Loucy (cell line): ENCODE data around the gene ARHGEF12.

ENCODE experiments used
- H2AFZ ChIP-seq: fragments of 200-600 bp; sonication (generic); 2 replicates; pipeline ENCODE4 v1.6.0; 2016; ENCODE audit warnings: antibody characterized with exemption, mild to moderate bottlenecking, low read length, moderate library complexity
- H3F3A ChIP-seq: fragments of 200-600 bp; 2 replicates; pipeline ENCODE4 v1.6.0; 2016; ENCODE audit warnings: antibody characterized with exemption, low read depth, mild to moderate bottlenecking
- H3K27me3 ChIP-seq: fragments of 200-600 bp; sonication (generic); 2 replicates; pipeline ENCODE4 v1.6.1; 2014; ENCODE audit warnings: low read length, mild to moderate bottlenecking; ENCODE audit not compliant: insufficient read depth, poor library complexity, severe bottlenecking
- H3K36me3 ChIP-seq: fragments of 200-600 bp; sonication (generic); 2 replicates; pipeline ENCODE4 v1.6.1; 2016; ENCODE audit warnings: low read length; ENCODE audit not compliant: insufficient read depth
- H3K4me1 ChIP-seq: fragments of 200-600 bp; sonication (generic); 2 replicates; pipeline ENCODE4 v1.5.1; 2014; ENCODE audit warnings: low read length, mild to moderate bottlenecking; ENCODE audit not compliant: insufficient read depth, poor library complexity, severe bottlenecking
- H3K4me2 ChIP-seq: fragments of 200-600 bp; sonication (generic); 2 replicates; pipeline ENCODE4 v1.6.0; 2014; ENCODE audit warnings: antibody characterized with exemption, low read length, low read depth, mild to moderate bottlenecking; ENCODE audit not compliant: poor library complexity, severe bottlenecking
- H3K4me3 ChIP-seq: fragments of 200-600 bp; sonication (generic); 2 replicates; pipeline ENCODE4 v1.5.1; 2014; ENCODE audit warnings: low read length, mild to moderate bottlenecking, mixed read lengths; ENCODE audit not compliant: poor library complexity, severe bottlenecking
- H3K79me2 ChIP-seq: fragments of 200-600 bp; sonication (generic); 2 replicates; pipeline ENCODE4 v1.6.1; 2014; ENCODE audit warnings: low read length; ENCODE audit not compliant: insufficient read depth
- H3K9ac ChIP-seq: fragments of 200-600 bp; sonication (generic); 2 replicates; pipeline ENCODE4 v1.6.0; 2014; ENCODE audit warnings: mild to moderate bottlenecking, low read depth, low read length, moderate library complexity; ENCODE audit not compliant: poor library complexity, severe bottlenecking
- H3K9me2 ChIP-seq: fragments of 200-600 bp; sonication (generic); replicated peaks from 2 replicates; pipeline ENCODE4 v1.6.1; 2016; ENCODE audit warnings: low read depth, low read length, mixed read lengths
- H3K9me3 ChIP-seq: fragments of 200-600 bp; sonication (generic); 2 replicates; pipeline ENCODE4 v1.6.1; 2014; ENCODE audit warnings: mild to moderate bottlenecking, antibody characterized with exemption, low read length, low read depth; ENCODE audit not compliant: insufficient read depth
- H4K20me1 ChIP-seq: fragments of 200-600 bp; sonication (generic); 2 replicates; pipeline ENCODE4 v1.6.0; 2014; ENCODE audit warnings: antibody characterized with exemption, low read length, mild to moderate bottlenecking; ENCODE audit not compliant: insufficient read depth, poor library complexity, severe bottlenecking
- EZH2phosphoT487 ChIP-seq: fragments of 200-600 bp; IDR thresholded peaks from 2 replicates; pipeline ENCODE4 v1.6.1; 2018; ENCODE audit warnings: antibody characterized with exemption, mild to moderate bottlenecking, moderate library complexity, borderline replicate concordance
- TF ChIP-seq, protein P1 (sequence below): fragments of 200-600 bp; sonication (generic); conservative IDR thresholded peaks from 2 replicates; pipeline ENCODE4 v1.5.1; 2014; ENCODE audit warnings: mild to moderate bottlenecking, antibody characterized with exemption, low read length

The ARHGEF12 gene

DNA sequence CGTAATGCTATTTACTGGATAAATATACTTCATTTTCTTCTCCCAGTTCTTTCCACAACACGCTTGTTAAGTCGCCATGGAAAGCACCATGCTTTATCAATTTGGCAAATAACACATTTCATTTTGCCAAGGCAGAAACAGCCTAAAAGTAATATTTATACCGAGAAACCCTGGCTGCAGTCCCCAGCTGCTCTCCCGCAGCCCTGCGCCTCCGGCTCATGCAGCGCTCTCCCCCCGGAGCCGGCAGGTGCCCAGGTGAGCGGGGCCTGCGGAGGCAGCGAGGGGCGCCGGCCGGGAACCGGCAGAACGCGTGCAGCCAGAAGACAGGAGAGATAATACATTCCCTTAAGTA lies 681 bp upstream of the ARHGEF12 start:
- H3K9me2 ChIP-seq, result no peaks in the 10 kb centered on the region
- H3K4me1 ChIP-seq, result no peaks in the 10 kb centered on the region
- H3K4me2 ChIP-seq, result no peak overlapping the region
- H3F3A ChIP-seq, result no peaks in the 10 kb centered on the region
- no peaks in the 10 kb centered on the region for H4K20me1 ChIP-seq
- H3K27me3 ChIP-seq, result peaks cover 56% of the 10 kb centered on the region
- H3K79me2 ChIP-seq, result no peaks in the 10 kb centered on the region
- no peak overlapping the region for H3K4me3 ChIP-seq
- no peak overlapping the region for H2AFZ ChIP-seq
- no peaks in the 10 kb centered on the region for H3K9me3 ChIP-seq
- no peak for TF ChIP-seq EZH2phosphoT487
- TF ChIP-seq, protein P1, sequence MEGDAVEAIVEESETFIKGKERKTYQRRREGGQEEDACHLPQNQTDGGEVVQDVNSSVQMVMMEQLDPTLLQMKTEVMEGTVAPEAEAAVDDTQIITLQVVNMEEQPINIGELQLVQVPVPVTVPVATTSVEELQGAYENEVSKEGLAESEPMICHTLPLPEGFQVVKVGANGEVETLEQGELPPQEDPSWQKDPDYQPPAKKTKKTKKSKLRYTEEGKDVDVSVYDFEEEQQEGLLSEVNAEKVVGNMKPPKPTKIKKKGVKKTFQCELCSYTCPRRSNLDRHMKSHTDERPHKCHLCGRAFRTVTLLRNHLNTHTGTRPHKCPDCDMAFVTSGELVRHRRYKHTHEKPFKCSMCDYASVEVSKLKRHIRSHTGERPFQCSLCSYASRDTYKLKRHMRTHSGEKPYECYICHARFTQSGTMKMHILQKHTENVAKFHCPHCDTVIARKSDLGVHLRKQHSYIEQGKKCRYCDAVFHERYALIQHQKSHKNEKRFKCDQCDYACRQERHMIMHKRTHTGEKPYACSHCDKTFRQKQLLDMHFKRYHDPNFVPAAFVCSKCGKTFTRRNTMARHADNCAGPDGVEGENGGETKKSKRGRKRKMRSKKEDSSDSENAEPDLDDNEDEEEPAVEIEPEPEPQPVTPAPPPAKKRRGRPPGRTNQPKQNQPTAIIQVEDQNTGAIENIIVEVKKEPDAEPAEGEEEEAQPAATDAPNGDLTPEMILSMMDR, result no peak
- H3K9ac ChIP-seq, result no peak overlapping the region
- no peaks in the 10 kb centered on the region for H3K36me3 ChIP-seq

DNA sequence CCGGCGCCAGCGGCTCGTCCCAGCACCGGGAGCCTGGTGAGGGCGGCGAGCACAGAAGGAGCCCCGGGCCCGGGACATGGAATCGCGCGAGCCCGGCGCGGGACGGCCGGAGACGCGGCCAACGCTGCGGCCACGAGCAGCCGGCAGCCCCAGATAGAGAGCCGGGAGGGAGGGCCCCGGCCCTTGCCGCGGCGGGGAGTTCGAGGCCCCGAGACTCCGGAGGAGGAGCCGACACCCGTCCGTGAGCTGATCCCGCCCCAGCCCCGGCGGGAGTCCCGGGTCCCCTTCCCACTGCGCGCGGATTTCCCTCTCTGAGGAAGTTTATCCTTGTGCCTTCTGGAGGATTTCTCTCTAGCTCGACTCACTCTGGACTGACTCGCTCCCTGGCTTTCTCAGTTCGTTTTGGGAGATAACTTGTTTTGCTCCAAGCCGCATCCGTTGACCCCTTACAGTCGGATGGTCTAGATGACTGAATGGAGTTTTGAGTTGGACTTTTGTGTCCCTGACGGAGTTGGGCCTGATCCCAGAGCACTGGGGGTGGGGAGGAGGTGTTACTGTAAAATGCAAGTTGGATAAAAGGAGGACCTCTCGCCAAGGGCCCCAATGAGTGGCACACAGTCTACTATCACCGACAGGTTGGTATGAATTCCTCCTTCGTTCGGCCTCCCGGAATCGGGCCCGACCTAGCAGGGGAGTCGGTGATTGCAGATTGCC lies 585 bp downstream of the ARHGEF12 start:
- Histone ChIP-seq H3K4me1 (no peaks in the 10 kb centered on the region), H3K9me3 (no peaks in the 10 kb centered on the region), H4K20me1 (no peaks in the 10 kb centered on the region), H3K79me2 (no peaks in the 10 kb centered on the region), H3K9me2 (no peaks in the 10 kb centered on the region), H3K36me3 (no peaks in the 10 kb centered on the region), H3K4me2 (no peak overlapping the region), H3K4me3 (no peak overlapping the region), H2AFZ (no peak overlapping the region), H3K27me3 (peaks cover 56% of the 10 kb centered on the region), H3K9ac (no peak overlapping the region), H3F3A (no peaks in the 10 kb centered on the region)
- no peak for TF ChIP-seq EZH2phosphoT487
- TF ChIP-seq, protein P1, result no peak

DNA sequence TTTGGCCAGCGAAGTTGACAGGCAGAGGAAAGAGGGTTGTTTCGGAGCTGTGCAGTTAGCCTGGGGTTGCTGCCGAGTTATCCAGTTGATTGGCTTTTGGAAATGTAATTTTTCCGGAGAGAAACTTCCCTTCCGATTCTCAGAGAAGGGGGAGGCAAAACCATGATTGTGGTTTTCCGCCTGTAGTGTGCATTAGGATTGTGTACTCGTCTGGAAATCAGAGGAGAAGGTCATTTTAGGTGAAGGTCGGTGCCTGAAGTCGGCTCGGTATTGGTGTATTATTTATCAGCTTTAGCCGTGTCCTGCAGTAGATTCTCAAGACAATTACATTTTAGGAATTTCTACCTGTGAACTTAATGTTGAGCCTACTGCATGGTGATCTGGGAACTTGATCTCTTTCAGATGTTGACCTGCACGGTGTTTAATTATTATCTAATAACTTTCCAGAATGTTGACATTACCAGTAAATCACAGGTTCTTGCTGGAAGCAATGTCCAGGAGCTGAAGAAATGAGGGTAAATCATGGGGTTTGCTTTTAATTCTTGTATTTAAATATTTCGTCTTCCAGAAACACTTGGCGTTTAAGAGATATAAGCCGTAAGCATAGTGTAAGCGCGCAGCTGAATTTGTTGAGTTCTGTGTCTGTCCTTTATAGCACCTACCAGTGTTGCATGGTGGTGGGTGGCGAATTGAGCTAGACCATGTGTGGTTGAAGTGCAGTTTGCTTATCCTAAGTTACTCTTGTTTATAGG lies 1.3 kb downstream of the ARHGEF12 start:
- peaks cover 59% of the 10 kb centered on the region for H3K27me3 ChIP-seq
- no peaks in the 10 kb centered on the region for H3F3A ChIP-seq
- H3K36me3 ChIP-seq, result no peaks in the 10 kb centered on the region
- H3K9ac ChIP-seq, result no peak overlapping the region
- H2AFZ ChIP-seq, result no peak overlapping the region
- H3K4me3 ChIP-seq, result no peak overlapping the region
- no peaks in the 10 kb centered on the region for H4K20me1 ChIP-seq
- no peaks in the 10 kb centered on the region for H3K9me2 ChIP-seq
- no peak overlapping the region for H3K4me2 ChIP-seq
- H3K9me3 ChIP-seq, result no peaks in the 10 kb centered on the region
- no peaks in the 10 kb centered on the region for H3K4me1 ChIP-seq
- H3K79me2 ChIP-seq, result no peaks in the 10 kb centered on the region
- TF ChIP-seq, protein P1, result no peak
- no peak for TF ChIP-seq EZH2phosphoT487
